ENCODE results near the gene MSMO1.

DNA sequence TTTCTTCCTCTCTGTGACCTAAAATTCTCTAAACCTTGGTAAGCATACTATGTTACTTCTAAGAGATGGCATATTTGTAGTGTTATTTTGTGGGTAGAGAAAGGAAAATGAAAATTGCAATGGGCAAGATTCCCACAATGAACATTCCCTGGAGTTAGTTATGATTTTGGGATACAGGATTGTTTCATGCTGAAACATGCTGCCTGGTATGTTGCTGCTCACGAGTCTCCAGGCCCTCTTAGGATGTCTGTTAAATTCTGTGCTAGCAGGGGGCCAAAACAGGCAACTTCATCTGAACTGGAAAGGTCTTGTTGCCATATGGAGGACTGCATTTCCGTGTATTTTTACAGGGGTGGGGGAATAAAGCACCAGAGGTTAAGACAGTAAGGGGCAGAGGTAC, 18.9 kb upstream of the MSMO1 start:
- TF ChIP-seq POLR2A (IDR thresholded peaks at IDR 0.05) (no peak), CTCF (IDR thresholded peaks at IDR 0.05) (no peak)
